ENCODE results near the gene ANK2.

Gene ANK2

DNA sequence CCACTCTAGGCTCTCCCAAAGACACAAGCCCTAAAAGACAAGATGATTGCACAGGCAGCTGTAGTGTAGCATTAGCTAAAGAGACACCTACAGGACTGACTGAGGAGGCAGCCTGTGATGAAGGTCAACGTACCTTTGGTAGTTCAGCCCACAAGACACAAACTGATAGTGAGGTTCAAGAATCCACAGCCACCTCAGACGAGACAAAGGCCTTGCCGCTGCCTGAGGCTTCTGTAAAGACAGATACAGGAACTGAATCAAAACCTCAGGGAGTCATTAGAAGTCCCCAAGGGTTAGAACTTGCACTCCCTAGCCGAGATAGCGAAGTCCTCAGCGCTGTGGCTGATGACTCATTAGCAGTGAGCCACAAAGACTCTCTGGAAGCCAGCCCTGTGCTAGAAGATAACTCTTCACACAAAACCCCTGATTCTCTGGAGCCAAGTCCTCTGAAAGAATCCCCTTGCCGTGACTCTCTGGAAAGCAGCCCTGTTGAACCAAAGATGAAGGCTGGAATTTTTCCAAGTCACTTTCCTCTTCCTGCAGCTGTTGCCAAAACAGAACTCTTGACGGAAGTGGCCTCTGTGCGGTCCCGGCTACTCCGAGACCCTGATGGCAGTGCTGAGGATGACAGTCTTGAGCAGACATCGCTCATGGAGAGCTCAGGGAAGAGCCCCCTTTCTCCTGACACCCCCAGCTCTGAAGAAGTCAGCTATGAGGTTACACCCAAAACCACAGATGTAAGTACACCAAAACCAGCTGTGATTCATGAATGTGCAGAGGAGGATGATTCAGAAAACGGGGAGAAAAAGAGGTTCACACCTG lies 306.3 kb downstream of the ANK2 start:
- DNase-seq = peak; percentile 97

DNA sequence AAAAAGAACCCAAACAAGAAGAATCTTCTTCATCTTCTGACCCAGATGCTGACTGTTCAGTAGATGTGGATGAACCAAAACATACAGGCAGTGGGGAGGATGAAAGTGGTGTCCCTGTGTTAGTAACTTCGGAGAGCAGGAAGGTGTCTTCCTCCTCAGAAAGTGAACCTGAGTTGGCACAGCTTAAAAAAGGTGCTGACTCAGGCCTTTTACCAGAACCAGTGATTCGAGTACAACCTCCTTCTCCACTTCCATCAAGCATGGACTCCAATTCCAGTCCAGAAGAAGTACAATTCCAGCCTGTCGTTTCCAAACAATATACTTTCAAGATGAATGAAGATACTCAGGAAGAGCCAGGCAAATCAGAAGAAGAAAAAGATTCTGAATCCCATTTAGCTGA lies 307.0 kb downstream of the ANK2 start:
- DNase-seq = no peak

DNA sequence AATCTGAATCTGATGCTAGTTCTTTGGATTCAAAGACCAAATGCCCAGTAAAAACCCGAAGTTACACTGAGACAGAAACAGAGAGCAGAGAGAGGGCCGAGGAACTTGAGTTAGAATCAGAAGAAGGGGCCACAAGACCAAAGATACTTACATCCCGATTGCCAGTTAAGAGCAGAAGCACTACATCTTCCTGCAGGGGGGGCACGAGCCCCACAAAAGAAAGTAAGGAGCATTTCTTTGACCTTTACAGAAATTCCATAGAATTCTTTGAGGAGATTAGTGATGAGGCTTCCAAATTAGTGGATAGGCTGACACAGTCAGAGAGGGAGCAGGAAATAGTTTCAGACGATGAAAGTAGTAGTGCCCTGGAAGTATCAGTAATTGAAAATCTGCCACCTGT lies 309.3 kb downstream of the ANK2 start:
- no peak for DNase-seq

DNA sequence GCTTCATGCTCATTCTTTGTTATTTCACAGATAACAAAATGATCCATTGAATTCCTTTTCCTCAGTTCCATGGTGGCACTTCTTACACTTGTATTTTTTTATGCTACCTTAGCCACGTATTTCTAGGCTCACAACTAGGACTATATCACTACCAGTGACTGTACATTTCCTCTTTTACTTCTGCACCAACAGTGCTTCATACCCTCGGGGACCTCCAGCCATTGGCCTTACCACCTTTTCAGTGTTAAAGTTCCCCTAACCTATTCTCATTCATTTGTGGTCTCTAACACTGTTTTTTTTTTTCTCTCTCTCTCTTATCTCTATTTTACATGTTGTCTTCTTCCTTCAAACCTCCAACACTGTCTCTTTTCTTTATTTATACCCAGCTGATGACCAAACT lies 315.9 kb downstream of the ANK2 start:
- DNase-seq = no peak

DNA sequence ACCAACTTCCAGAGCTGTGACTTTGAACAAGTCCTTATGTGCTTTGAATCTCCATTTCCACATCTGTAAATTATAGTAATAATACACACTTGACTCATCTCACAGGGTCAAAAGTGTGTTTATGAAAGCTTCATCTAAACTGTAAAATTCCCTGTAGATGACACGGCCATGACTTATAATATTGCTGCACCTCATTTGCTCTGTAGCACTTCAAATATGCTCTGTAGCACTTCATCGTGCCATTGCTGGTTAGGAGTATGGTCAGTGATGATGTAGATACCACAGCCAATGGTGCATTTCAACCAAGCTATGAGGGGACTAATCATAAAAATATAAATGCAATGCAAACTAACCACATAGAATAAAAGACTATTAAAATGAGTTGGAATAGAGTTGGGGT lies 318.6 kb downstream of the ANK2 start:
- peak; percentile 83 for DNase-seq

DNA sequence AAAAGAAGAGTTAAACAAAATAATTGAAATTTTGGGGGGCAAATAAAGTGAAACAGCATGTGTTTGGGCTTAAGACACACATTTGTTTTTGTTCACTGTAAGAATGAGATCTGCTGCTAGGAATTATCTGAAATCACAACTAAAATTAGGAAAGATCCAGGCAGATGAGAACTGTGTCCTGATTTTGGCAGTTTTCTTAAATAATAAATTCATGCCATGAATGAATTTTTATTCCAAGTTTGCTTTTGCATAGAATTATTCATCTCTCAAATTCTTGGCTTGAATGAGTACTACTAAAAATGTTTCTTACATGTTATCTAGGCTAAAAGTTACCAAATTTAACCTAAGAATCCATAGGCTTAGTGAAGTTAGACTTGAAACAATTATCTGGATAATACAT lies 321.7 kb downstream of the ANK2 start:
- DNase-seq = no peak

DNA sequence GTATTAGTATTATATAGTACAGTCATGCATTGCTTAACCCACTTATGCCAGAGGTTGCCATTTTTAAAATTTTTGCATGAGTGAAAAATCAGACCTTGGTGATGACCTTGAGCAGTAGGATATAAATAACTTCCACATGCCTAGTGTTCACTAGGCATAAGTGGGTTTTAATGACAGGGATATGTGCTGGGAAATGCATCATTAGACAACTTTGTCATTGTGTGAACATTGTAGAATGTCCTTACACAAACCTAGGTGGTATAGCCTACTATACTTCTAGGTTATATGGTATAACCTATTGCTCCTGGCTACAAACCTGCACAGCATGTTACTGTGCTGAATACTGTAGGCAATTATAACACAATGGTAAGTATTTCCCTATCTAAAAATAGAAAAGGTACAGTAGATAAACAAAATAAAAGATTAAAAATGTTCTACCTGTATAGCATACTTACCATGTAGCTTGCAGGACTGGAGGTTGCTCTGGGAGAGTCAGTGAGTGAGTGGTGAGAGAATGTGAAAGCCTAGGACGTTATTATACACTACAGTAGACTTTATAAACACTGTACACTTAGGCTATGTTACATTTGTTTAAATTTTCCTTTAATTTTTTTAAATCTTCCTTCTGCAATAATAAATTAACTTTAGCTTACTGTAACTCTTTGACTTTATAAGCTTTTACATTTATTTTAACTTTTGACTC lies 326.7 kb downstream of the ANK2 start:
- DNase-seq = no peak

DNA sequence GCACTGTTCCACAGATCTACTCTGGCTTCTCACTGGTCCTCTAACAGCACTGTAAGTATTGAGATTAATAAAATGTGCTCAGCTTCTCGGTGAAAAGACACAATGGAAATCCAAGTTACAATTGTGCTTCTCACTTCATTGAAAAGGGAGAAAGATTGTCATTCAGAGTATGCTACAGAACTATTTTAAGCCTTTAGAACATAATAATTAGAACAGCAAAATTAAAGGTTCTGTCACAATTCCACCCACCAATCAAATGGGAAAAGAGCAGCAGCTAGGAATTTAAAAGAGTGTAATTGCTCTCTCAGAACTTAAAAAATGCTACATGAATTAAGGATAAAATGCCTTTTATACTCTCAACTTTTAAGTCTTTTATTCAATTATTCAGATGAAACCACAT lies 329.4 kb downstream of the ANK2 start:
- no peak for DNase-seq

DNA sequence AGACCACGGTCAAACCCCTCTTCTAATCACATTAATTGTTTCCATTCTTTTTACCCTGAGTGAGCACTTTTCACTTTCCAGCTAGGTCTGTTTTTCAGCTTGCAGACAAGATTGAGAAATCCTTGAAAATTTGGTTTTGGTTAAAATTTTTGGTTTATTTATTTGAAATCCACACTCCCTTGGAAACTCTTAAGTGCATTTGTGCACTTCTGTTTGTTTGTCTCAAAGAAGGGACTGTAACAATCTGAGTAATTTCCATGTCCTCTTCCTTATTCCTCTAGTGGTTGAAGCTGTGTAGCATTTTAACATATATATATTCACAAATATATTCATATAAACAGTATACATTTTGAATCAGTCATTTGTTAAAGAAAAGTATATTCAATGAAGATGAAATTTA lies 333.3 kb downstream of the ANK2 start:
- DNase-seq = no peak

DNA sequence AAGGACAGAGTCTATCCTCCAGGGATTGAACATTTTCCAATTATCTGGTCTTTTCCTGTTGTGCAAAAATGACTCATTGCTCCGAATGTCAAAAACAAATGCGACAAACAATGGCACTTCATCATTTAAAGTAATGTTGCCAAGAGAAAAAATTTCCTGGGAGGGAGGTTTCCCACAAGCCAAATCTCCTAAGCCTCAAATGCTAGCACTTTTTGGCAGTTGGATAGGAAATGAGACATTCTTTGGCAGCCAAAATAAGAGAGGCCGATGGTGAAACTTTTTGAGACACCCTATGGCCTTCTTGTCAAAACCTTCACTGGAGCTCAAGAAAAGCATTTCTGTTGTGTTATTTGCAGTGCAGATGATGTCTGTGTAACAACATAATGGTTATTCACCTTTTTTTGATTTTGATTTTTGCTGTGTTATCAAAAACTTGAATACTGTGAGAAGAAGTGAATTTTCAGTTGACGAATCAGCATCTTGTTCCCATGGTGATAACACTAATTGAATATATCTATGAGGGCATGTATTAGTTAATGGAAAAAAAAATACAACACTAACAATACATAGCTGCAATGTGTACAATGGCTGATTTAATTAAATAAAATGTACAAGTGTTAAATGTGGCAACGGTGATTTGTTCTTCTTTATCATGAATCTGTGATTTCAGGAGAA lies 333.8 kb downstream of the ANK2 start:
- peak; percentile 81 for DNase-seq

DNA sequence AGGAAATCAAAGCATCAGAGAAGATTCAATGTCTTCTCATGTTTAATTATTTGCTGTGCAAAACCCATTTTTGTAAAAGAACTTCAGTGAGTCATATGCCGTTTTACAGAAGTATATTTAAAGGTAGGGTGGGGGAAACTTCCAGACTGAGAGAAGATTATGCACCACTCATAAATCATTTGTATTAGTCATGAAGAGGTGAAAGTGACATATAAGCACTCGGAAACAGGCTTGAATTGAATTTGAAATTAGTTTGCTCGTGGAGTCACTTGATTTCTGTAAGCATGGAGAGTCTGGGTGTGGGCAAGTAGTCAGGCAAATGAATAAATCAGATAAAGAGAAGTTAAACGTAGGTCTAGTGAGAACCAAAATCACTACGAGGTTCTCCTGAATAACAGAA lies 335.1 kb downstream of the ANK2 start:
- DNase-seq = peak; percentile 46

DNA sequence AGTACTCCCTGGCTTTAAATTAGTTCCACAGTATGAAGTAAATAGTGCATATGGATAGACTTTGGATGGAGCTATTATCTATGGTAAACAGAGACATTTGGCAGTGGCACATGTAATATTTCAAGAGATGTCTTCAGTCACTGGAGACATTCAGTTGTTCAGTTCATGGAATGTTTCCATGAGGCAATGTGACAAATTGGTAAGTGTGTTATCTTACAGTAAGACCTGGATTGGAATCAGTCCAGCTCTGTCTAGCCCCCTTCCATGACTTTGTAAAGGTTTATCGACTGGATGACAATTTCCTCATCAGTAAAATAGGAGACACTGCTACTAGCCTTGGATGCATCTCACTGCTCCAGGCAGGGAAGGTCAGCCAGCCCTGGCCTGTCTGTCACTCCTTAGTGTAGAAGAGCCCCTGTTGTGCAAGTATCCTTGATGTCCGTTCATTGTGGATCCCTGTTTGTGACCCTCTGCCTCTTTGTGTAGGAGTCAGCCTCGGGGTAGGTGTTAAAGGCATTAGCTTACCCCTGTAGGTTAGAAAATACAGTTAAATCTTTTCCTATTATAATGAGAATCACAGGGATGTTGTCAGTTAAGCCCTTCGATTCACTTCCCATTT lies 335.9 kb downstream of the ANK2 start:
- no peak for DNase-seq

DNA sequence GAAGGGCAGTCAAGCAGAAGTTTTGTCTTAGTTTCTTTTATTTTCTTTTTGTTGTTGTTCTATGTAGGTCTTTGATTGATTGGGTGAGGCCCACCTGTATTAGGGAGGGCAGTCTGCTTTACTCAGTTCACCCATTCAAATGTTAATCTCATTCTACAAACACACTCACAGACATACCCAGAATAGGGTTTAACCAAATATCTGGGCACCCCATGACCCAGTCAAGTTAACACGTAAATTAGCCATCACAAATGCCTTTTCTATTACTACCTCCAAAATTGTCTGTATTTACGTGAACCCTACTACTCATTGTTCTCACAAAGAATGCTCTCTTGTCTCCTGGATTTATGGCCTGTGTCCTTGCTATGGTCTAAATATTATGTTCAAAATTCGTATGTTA lies 339.7 kb downstream of the ANK2 start:
- no peak for DNase-seq

DNA sequence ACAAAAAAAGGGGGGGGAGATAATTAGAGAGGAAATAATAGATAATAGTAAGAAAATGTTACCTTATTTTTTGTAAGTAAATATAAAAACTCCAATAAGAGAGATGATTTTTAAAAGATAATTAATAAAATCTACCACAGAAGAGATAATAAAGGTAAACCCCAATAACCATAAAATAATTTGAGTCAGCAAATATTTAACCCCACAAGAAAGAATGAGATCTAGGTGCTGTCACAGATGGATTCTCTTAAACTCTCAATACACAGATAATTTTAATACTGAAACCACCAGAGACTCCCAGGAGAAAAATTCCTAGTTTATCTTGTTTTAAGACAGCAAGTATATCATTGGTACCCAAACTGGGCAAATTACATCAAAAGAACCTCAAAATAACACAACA lies 341.4 kb downstream of the ANK2 start:
- no peak for DNase-seq

DNA sequence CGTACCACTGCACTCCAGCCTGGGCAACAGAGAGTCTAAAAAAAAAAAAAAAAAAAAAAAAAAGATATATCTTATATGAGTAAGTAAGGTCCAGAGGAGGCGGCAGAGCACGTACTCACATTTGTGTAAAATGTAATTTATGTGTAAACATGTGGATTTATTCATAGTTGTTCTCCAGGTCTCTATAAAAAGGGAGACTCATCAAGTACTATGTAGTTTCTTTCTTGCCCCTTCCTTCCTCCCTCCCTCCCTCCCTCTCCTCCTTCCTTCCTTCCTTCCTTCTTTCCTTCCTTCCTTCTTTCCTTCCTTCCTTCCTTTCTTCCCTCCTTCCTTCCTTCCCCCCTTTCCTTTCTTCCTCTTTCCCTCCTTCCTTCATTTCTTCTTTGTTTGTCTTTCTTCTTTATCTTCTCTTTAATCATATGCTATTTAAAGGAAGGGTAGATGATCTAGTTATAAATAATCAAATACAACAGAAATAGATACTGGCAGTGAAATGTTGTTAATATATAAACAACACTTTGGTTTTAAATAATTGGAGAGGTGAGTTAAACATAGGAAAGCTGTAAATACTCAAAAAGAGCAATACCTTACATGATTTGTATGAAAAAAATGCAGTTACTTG lies 344.8 kb downstream of the ANK2 start:
- DNase-seq = no peak

DNA sequence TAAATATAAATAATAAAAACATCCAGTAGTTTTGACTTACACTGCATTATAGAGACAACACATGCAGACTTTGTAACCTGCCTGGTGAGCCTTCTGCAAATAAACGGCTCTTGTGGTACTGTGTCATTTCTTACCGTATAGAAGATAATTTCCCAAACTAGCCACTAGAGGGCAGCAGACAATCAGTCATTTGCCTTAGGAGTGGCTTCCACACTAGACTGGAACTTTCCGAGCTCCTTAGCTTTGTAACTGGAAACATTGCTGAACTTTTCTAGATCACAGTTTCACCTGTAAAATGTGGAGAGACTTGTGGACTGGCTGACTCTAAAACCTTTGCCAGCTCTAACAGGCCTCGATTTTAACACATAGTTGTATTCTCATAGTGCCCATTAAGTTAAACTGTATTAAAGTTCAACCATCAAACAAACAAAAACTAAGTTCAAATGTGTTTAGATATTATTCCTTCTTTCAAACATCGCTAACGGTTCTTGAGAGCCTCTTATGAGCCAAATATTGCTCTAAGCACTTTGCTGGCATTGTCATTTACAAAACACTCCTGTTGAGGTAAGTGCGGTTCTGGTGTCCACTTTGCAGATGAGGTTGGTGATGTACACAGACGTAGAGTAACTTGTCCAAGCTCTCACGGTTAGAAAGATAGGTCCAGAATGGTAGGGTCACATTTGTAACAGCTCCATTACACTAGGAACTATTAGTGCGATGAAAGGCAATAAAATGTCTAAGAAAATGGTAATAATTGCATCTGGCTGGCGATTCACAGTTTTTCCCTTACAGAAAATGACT lies 345.5 kb downstream of the ANK2 start:
- DNase-seq = peak; percentile 85

DNA sequence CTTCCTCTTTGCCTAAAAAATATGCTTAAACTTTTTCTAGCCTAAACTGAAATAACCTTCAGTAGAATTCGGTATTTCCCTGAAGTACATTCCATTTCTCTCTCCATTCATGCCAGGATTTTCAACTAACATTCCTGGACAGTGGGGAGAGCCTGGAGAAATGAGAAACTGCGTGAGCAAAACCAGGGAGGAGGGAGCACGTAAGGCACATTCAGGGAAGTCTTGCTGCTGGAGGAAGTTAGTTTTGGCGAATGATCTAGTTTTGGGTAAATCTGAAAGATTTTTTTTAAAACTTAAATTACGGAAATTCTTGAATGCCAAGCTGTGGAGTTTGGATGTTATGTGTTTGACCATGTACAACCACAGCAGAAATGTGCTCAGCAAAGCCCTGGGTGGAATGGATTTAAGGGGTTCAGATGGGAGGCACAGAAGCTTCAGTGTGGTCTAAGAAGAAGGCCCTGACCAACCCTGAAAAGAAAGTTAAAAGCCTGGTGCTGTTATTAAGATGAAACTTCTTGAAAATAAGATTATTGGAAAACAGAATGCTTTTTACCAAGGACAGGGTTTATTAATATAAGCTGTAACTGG lies 347.8 kb downstream of the ANK2 start:
- DNase-seq = peak; percentile 95

DNA sequence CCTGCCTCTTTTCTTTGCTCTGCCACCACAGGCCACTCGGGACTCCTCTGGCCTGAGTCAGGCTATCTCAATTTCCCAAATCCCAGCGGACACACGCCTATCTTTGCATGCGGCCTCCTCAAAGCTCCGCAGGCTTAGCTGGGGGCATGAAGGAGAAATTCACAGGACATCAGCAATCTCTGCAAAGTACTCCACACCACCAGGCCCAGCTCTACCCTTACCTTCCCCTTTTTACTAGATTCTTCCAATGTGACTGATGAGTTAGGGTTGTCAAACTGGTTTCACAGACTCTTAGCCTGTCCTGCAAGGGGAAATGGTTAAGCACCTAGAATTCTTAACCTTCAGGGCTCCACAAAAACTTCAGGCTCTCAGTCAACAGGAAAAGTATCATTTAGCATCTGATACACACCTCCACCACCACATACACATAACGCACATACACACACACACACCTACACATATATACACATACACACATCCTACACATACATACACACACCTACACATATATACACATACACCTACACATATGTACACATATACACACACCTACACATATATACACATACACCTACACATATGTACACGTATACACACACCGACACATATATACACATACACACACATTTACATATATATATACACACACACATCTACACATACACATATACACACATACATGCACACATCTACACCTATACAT lies 349.1 kb downstream of the ANK2 start:
- DNase-seq = peak; percentile 26

DNA sequence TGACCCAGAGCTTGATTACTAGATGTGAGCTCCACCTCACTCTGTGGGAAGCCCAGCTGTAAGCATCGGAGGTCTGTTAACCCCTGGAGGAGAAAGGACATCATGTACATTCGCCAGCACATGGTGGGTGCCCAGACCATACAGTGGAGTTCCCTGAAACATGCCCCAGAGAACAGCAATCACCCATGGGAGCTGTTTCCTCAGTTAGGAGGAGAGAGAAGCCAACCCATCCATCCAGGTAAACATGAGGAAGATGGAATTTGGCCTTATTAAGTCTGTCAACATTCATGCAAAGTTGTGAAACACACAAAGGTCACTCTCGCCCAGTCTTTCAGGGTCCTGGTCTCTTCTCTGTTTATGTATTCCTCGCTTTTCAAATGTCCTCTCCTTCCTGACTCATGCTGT lies 354.7 kb downstream of the ANK2 start:
- no peak for DNase-seq

DNA sequence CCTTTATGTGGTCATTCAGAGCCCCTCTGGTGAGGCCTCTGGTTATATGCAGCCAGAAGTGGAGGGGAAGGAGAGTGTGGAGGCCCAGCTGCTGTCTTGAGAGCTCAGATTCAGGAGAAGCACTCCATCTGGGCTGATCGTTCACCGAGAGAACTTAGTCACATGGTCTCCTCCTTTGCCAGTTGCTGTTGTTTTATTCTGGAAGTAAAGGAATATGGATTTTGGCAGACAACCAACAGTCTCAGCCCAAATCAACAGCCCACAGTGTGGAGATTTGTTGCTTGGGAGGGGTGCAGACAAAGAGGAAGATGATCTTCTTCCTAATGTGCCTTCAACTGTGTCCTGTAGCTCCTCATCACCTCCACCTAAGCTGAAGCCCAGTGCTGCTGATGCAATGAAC lies 355.4 kb downstream of the ANK2 start:
- peak; percentile 16 for DNase-seq

Measured in fibroblast of skin of scalp (primary cell).